ENCODE measurements around the gene ACSBG1.

- no peak for TF ChIP-seq CTCF (optimal IDR thresholded peaks at IDR 0.05 in 1 of 3, IDR thresholded peaks at IDR 0.05 in 1 of 3, conservative IDR thresholded peaks at IDR 0.05 in 1 of 3; ENCODE audit: extremely low read depth in 1 of 3, insufficient read depth in 2 of 3, low read length in 3 of 3)
- TF ChIP-seq EZH2 (IDR thresholded peaks at IDR 0.05; ENCODE audit: low read length), result no peak
Observed at GRCh38 chr15:78179286-78179840, 55.0 kb downstream of the ACSBG1 start.

Data from keratinocyte (primary cell).